OCI-LY1 (cell line): ENCODE data around the gene KRTAP10-5.
"Not testable (repeated sequence)": the region's sequence is repeated elsewhere in the genome, so short reads cannot be mapped to it uniquely, and the experiment has no call there.

Experiments used
- H2AFZ ChIP-seq: fragments of 200-600 bp; sonication (generic), shearing (Covaris generic); 2 replicates; pipeline ENCODE4 v1.6.0; 2014; ENCODE audit warnings: antibody characterized with exemption, mild to moderate bottlenecking, low read length
- H3F3A ChIP-seq: fragments of 200-600 bp; sonication (generic), shearing (Covaris generic); 2 replicates; pipeline ENCODE4 v1.6.0; 2014; ENCODE audit warnings: mild to moderate bottlenecking, antibody characterized with exemption, low read length, moderate library complexity; ENCODE audit not compliant: insufficient read depth
- H3K27ac ChIP-seq: fragments of 200-600 bp; sonication (generic); 2 replicates; pipeline ENCODE4 v1.5.1; 2014; ENCODE audit warnings: low read length, mixed run types, mild to moderate bottlenecking, low read depth; ENCODE audit not compliant: poor library complexity, severe bottlenecking
- H3K27me3 ChIP-seq: fragments of 200-600 bp; sonication (generic); 2 replicates; pipeline ENCODE4 v1.6.0; 2014; ENCODE audit warnings: antibody characterized with exemption, mild to moderate bottlenecking, low read length, moderate library complexity; ENCODE audit not compliant: insufficient read depth
- H3K36me3 ChIP-seq: fragments of 200-600 bp; sonication (generic); 2 replicates; pipeline ENCODE4 v1.6.1; 2014; ENCODE audit warnings: mild to moderate bottlenecking, antibody characterized with exemption, low read length, moderate library complexity, mixed read lengths; ENCODE audit not compliant: insufficient read depth
- H3K4me1 ChIP-seq: fragments of 200-600 bp; sonication (generic); 2 replicates; pipeline ENCODE4 v1.5.1; 2014; ENCODE audit warnings: mild to moderate bottlenecking, low read length, moderate library complexity; ENCODE audit not compliant: insufficient read depth, severe bottlenecking
- H3K4me2 ChIP-seq: fragments of 200-600 bp; sonication (generic), shearing (Covaris generic); 2 replicates; pipeline ENCODE4 v1.6.1; 2014; ENCODE audit warnings: low read length
- H3K4me3 ChIP-seq: fragments of 200-600 bp; sonication (generic); 2 replicates; pipeline ENCODE4 v1.5.1; 2014; ENCODE audit warnings: low read length, low read depth, mild to moderate bottlenecking, mixed read lengths; ENCODE audit not compliant: poor library complexity, severe bottlenecking
- H3K79me2 ChIP-seq: fragments of 200-600 bp; shearing (Covaris generic); 2 replicates; pipeline ENCODE4 v1.6.1; 2016; ENCODE audit warnings: mixed run types, low read length, mixed read lengths; ENCODE audit not compliant: insufficient read depth
- H3K9ac ChIP-seq: fragments of 200-600 bp; sonication (generic), shearing (Covaris generic); 2 replicates; pipeline ENCODE4 v1.6.1; 2014; ENCODE audit warnings: mild to moderate bottlenecking, low read length, mixed read lengths
- H3K9me2 ChIP-seq: fragments of 200-600 bp; sonication (generic), shearing (Covaris generic); 2 replicates; pipeline ENCODE4 v1.6.1; 2014; ENCODE audit warnings: low read depth, mild to moderate bottlenecking, low read length, mixed read lengths
- H3K9me3 ChIP-seq: fragments of 200-600 bp; shearing (Covaris generic); 2 replicates; pipeline ENCODE4 v1.6.1; 2014; ENCODE audit warnings: low read length, mixed read lengths
- H4K20me1 ChIP-seq: fragments of 200-600 bp; sonication (generic), shearing (Covaris generic); 2 replicates; pipeline ENCODE4 v1.6.0; 2016; ENCODE audit warnings: mild to moderate bottlenecking, low read length; ENCODE audit not compliant: insufficient read depth
- EZH2 ChIP-seq: fragments of 200-600 bp; sonication (generic), shearing (Covaris generic); IDR thresholded peaks from 2 replicates; pipeline ENCODE4 v1.8.0; 2017; ENCODE audit warnings: borderline replicate concordance, mixed run types, mild to moderate bottlenecking, antibody characterized with exemption, low read length, moderate library complexity, mixed read lengths
- TF ChIP-seq, protein P1 (sequence below): fragments of 200-600 bp; sonication (generic), shearing (Covaris generic); IDR thresholded peaks from 2 replicates; pipeline ENCODE4 v1.5.1; 2017; ENCODE audit warnings: mild to moderate bottlenecking, antibody characterized with exemption, low read length, moderate library complexity, mixed read lengths

KRTAP10-5 gene, protein sequence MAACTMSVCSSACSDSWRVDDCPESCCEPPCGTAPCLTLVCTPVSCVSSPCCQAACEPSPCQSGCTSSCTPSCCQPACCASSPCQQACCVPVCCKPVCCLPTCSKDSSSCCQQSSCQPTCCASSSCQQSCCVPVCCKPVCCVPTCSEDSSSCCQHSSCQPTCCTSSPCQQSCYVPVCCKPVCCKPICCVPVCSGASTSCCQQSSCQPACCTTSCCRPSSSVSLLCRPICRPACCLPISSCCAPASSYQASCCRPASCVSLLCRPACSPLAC

DNA sequence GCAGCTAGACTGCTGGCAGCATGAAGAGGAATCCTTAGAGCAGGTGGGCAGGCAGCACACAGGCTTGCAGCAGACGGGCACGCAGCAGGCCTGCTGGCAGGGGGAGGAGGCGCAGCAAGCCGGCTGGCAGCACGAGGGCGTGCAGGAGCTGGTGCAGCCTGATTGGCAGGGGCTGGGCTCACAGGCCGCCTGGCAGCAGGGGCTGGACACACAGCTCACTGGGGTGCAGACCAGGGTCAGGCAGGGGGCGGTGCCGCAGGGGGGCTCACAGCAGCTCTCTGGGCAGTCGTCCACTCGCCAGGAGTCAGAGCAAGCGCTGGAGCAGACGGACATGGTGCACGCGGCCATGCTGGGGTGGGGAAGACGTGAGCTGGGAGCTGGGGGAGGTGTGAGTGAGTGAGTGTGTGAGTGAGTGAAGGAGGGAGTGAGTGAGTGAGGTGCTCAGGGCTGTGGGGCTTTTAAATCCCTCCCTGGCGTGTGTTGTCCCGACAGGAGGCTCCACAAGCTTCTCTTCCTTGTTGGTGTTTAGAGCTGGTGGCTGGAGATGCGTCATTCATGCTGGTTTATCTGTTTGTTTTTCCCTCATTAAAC is at the start of gene KRTAP10-5:
Gene KRTAP10-5, minus strand, starts transcription at position 374 of the 591 bp plus-strand sequence. Its CDS starts 26 bp downstream, at position 348.
- H3K9me3 ChIP-seq, H3K36me3 ChIP-seq, H3K27ac ChIP-seq, H3K4me1 ChIP-seq, H2AFZ ChIP-seq, H3F3A ChIP-seq, H3K9me2 ChIP-seq, H3K4me3 ChIP-seq, H3K27me3 ChIP-seq, H4K20me1 ChIP-seq, H3K4me2 ChIP-seq, H3K9ac ChIP-seq, H3K79me2 ChIP-seq: not testable (repeated sequence)

DNA sequence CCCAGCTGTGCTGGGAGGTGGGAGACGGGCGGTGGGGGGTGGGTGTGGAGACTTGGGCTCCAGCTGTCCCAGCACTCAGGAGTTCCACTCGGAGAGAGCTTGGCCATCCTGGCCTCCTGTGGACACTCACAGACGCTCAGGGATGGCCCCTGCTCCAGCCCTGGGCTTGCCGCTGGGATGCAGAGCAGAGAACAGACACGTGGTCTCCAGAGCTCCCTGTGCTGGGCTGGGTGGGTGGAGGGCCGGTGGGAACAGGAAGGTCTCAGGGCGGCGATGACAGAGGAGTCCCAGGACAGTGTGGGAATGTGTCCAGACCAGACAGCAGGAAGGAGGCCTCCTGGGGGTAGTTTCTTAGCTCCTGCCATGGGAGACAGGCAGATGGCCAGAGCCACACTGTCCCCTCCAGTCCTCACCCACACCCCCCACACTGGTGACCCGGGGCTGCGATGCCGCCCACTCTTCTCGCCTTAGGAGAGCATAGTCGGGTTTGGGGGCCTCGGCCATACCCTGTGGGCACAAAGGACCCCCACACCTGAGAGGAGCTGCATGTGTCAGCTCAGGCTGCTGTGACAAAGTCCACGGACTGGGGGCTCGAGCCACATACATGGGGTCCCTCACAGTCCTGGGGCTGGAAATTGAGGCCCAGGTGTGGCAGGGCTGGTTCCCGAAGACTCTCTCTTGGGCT is 48.4 kb upstream of the KRTAP10-5 start:
- Histone ChIP-seq H4K20me1 (no peaks in the 10 kb centered on the region), H3K9me2 (no peaks in the 10 kb centered on the region), H3K9ac (no peak overlapping the region), H3K36me3 (no peaks in the 10 kb centered on the region), H3K4me1 (no peaks in the 10 kb centered on the region), H3K27ac (no peak overlapping the region), H3K27me3 (no peaks in the 10 kb centered on the region), H3K4me3 (no peak overlapping the region), H3K9me3 (peaks cover 9% of the 10 kb centered on the region), H3F3A (no peaks in the 10 kb centered on the region), H3K4me2 (no peak overlapping the region), H3K79me2 (no peaks in the 10 kb centered on the region), H2AFZ (no peak overlapping the region)
- TF ChIP-seq EZH2, result no peak
- TF ChIP-seq, protein P1, sequence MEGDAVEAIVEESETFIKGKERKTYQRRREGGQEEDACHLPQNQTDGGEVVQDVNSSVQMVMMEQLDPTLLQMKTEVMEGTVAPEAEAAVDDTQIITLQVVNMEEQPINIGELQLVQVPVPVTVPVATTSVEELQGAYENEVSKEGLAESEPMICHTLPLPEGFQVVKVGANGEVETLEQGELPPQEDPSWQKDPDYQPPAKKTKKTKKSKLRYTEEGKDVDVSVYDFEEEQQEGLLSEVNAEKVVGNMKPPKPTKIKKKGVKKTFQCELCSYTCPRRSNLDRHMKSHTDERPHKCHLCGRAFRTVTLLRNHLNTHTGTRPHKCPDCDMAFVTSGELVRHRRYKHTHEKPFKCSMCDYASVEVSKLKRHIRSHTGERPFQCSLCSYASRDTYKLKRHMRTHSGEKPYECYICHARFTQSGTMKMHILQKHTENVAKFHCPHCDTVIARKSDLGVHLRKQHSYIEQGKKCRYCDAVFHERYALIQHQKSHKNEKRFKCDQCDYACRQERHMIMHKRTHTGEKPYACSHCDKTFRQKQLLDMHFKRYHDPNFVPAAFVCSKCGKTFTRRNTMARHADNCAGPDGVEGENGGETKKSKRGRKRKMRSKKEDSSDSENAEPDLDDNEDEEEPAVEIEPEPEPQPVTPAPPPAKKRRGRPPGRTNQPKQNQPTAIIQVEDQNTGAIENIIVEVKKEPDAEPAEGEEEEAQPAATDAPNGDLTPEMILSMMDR, result no peak

DNA sequence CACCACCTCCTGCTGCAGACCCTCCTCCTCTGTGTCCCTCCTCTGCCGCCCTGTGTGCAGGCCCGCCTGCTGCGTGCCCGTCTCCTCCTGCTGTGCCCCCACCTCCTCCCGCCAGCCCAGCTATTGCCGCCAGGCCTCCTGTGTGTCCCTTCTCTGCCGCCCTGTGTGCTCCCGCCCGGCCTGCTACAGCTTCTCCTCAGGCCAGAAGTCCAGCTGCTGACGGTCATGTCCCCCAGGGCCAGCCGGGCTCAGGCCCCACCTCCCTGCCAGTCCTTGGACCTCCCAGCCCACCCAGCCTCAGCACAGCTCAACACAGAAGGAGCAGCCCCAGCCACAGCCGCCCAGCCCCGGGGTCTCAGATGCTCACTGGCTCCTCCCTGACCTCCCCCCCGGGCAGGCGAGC is 47.4 kb upstream of the KRTAP10-5 start:
- not testable (repeated sequence) for H4K20me1 ChIP-seq, H2AFZ ChIP-seq, H3K79me2 ChIP-seq, H3F3A ChIP-seq, H3K9ac ChIP-seq, H3K4me2 ChIP-seq, H3K9me2 ChIP-seq, H3K27me3 ChIP-seq, H3K36me3 ChIP-seq, H3K27ac ChIP-seq, H3K4me3 ChIP-seq, H3K4me1 ChIP-seq
- peaks cover 13% of the 10 kb centered on the region for H3K9me3 ChIP-seq

DNA sequence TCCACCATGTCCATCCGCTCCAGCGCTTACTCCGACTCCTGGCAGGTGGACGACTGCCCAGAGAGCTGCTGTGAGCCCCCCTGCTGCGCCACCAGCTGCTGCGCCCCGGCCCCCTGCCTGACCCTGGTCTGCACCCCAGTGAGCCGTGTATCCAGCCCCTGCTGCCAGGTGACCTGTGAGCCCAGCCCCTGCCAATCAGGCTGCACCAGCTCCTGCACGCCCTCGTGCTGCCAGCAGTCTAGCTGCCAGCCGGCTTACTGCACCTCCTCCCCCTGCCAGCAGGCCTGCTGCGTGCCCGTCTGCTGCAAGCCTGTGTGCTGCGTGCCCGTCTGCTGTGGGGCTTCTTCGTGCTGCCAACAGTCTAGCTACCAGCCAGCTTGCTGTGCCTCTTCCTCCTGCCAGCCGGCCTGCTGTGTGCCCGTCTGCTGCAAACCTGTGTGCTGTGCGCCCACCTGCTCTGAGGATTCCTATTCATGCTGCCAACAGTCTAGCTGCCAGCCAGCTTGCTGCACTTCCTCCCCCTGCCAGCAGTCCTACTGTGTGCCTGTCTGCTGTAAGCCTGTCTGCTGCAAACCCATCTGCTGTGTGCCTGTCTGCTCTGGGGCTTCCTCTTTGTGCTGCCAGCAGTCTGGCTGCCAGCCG is 46.9 kb upstream of the KRTAP10-5 start:
- not testable (repeated sequence) for H3K9ac ChIP-seq, H3K36me3 ChIP-seq, H3K4me2 ChIP-seq, H4K20me1 ChIP-seq, H3K4me3 ChIP-seq, H3K79me2 ChIP-seq, H3K27ac ChIP-seq, H3K9me2 ChIP-seq, H3K27me3 ChIP-seq, H3F3A ChIP-seq, H2AFZ ChIP-seq, H3K4me1 ChIP-seq
- peaks cover 13% of the 10 kb centered on the region for H3K9me3 ChIP-seq
